GM21367 (cell line): ENCODE measurements around the gene LAMTOR4.

Source experiments
- ATAC-seq: cut with Tn5 transposase; IDR thresholded peaks from one replicate; pipeline ENCODE4 v1.9.1; 2021; ENCODE audit not compliant: unreplicated experiment

The LAMTOR4 gene

DNA sequence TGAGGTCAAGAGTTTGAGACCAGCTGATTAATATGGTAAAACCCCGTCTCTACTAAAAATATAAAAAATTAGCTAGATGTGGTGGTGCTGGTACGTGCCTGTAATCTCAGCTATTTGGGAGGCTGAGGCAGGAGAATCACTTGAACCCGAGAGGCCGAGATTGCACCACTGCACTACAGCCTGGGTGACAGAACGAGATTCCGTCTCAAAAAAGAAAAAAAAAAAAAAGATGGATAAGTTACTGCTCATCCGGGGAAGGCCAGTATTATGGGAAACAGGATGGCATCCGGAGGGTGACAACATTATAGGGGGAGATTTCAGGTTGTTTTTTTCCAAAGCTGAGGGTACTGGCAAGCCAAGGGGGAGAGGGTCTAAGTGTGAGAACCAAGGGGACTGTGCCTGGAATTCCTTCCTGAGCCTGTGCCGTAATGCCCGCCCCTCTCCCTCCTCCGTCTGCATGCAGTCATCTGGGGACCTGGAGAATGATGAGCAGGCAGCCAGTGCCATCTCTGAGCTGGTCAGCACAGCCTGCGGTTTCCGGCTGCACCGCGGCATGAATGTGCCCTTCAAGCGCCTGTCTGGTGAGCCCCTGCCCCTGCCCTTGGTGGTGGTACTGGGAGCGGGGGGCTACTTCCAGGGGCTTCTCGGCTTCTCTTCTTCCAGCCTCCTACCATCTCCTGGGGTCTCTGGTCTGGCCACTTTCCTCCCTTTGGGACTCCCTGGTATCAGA, 4.4 kb downstream of the LAMTOR4 start:
- ATAC-seq: no peak

DNA sequence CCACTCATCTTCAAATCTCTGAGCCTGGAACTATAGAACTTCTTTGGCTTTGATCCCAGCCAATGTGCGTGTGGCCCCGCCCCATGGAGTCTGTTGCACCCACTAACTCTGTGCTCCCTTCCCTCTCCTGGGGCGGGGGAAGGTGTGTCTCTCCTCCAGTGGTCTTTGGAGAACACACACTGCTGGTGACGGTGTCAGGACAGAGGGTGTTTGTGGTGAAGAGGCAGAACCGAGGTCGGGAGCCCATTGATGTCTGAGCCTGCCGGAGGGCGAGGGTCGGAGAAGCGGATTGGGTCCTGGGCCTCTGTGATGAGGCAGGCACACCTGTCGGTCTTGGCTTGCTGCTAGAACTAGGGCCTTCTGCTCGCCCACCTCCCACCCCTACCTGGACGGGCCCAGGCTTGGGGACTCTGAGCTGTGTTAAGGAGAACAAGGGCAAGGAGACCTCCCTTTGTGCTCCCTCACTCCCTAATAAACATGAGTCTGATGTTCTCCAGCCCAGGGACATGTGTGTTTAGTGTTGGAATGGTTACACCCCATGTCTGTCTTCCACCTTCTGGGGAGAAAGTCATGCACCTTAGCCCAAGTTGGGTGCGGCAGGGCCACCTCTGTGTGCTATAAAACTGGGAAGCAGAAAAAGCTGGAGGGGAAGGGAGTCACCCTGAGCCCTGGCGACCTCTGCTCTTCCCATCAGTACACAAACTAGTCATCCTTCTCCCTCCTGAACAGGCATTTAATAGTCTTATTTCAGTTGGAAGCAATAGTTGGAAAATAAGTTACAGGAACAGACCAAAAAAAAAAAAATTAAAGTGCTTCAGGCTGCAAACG, 5.2 kb downstream of the LAMTOR4 start:
- ATAC-seq: no peak

DNA sequence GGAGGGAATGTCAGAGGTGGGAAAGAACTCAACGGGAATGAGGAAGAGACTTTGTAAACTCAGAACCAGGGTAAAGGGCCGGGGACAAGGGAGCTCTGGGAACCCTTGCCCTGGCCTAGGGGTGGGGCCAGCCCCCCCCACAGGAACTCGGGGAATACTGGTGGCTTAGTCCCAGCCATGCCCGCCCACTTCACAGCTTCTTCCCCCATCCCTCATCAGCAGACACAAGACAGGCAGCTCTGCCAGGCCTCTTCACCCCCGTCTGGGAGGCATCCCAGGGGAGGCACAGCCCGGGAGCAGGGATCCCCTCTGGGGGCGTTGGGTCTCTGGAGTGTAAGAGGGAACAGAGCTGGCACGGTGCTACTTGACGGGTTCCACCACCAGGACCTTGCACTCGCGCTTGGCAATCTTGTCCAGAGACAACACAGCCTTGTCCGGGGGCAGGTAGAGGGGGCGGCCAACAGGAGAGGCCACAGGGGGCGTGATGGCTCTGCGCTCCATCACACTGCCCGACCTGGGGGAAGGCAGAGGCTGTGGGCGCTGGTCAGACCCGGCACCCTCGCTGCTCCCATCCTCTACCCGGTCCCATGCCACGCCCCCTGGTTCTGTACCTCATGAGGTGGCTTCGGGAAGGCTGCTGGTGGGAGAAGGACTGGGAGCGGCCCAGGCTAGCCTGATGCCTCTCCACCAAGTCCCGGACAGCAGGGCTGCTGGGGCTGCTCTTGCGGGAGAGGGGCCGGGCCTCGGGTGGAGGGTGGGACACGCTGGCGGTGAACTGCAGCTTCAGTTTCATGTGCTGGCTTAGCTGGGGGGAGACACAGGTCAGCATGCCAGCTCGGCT, 6.2 kb downstream of the LAMTOR4 start:
- ATAC-seq: no peak

DNA sequence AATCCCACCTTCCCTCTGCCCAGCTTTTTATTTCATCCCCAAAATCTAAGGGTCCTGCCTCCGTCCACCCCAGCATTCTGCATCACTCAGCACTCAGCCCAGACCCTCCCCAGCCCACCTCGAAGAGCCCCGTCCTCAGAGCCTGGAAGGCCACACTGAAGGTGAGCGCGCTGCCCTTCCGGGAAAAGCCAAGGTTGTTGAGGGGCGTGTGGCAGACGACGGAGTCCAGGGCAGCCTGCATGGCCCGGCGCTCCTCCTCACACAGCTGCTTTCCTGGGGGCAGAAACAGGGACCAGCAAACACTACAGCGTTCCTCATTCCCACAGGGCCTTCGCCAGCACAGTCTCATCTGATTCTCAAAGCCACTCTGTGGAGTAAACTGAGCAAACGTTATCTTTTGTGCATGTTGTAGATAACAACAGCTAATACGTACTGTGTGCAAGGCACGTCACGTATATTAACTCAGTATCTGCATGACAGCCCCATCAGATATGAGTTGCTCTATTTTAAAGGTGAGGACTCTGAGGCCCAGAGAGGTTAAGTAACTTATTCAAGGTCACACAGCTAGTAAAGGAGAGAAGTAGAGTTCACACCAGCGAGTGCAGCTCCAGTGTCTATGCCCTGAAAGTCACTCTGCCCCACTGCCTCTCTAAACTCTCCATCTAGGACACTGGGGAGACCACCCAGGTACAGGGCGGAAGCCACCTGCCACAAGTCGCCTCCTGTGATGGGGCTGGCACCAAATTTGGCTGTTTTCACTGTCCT, 7.0 kb downstream of the LAMTOR4 start:
- no peak for ATAC-seq

DNA sequence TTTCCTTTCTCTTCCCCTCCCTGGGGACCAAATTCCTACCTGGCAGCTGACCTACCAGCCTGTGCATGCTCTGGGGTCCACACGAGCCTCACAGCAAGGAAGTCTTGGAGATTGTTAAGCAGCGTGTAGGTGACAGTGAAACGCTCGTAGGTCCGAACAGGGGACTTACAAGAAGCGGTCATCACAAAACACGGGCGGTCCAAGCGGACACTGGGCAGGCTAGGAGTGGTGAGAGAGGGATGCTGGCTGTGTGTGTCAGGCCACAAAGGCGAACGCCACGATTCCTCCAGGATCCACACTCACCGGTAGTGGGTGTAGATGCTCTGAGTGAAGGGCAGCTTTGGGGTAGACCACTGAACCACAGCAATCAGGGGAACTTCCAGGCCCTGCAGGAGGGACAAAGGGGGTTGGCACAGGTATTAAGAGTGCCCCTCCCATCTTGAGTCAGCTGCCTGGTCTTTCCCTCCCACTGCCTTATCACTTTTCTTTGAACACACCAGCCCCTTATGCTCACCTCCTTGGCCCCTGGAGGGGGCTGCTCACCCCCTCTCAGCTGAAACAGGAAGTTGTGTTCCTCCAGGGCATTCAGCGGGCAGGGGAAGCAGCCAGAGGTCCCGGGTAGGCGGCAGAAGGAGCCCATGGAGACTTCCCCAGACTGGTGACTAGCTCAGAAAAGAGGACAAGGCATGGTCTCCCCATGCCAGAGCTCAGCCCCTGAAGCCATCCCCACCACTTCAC, 7.8 kb downstream of the LAMTOR4 start:
- ATAC-seq: no peak

DNA sequence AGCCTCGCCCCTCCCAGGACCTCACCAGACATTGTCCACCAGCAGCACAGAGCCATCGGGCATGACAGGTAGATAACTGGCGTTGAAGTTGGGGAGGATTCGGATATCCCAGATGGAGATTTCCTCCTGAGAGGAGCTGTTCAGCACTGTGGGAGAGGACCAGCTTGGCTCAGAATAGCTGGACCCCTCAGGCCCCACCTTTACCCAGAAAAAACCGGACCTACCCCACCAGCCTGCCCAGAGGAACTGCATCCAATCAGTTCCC, 8.3 kb downstream of the LAMTOR4 start:
- no peak for ATAC-seq

DNA sequence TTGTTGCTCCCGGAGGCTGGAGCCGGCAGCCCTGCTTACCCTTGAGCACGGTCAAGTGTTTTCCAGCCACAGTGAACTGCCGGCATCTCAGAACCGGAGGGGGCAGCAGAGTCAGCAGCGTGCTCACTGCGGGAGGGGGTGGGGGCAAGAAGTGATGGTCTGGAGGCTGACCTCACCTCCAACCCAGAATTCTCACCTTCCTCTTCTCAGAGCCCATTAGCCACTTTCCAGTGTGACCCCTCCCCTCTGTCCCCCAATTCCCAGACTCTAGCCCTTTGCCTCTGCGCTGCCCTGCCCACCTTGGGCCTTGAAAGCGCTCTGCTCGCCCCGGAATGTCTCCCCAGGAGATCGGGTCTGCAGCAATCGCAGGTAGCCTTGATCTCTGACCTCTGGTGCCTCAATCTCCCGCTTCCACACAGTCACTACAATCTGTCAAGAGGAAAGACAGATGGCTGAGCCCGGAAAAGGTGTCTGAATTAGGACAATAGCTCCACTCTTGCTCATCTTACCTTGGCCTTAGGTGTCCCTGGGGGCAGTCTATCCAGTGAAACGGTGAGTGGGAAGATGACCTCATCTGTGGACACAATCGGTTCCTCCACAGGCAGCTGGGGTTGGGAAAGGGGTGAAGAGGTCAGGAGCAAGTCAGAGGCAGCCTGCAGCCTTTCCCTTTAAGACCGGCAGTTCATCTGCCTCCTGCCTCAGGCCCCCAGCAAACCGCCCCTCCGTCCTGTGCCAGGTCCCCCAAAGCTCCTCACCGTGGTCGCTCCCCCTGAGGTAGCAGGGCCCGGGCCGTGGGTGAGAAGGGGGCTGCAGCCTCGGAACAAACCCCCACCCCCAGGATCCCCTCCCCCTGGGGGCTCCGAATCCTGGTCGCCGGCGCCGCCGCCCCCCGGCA, 8.9 kb downstream of the LAMTOR4 start:
- ATAC-seq: no peak

DNA sequence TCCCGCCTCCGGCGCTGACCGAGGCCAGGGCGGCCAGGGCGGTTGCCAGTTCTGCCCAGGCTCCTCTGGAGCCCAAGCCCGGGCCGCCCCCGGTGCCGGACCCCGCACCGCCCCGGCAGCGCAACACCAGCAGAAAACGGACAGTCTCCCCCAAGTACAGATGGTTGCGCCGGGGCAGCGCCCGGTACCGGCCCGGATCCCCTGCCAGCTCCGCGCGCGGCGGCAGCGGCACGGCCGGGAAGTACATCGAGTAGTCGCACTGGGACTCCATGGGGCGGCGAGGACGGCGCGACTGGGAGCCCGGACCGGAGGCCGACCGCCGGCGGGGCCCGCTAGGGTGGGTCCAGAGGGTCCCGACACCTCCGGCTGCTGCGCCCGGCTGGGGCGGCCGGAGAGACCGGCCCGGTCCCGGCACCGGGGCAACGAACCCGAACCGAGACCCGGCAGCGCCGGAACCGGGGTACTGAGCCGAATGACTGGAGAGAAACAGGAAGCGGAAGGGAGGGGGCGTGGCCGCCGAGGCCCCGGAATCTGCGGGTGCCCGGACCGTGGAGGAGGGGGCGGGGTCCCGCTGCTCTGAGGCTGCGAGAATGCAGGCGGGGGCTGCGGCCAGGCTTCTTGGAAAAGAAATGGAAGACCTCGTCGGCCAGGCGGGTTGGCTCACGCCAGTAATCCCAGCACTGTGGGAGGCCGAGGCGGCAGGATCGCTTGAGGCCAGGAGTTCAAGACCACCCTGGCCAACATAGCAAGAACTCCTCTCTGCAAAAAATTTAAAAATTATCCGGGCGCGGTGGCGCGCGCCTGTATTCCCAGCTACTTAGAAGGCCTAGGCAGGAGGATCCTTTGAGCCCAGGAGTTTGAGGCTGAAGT, 9.7 kb downstream of the LAMTOR4 start, which contains the start of gene TRAPPC14:
TSS of gene TRAPPC14 (minus strand) at position 495 of the 870 bp plus-strand sequence. CDS start at position 271, 224 bp downstream.
- ATAC-seq: peak; percentile 63

DNA sequence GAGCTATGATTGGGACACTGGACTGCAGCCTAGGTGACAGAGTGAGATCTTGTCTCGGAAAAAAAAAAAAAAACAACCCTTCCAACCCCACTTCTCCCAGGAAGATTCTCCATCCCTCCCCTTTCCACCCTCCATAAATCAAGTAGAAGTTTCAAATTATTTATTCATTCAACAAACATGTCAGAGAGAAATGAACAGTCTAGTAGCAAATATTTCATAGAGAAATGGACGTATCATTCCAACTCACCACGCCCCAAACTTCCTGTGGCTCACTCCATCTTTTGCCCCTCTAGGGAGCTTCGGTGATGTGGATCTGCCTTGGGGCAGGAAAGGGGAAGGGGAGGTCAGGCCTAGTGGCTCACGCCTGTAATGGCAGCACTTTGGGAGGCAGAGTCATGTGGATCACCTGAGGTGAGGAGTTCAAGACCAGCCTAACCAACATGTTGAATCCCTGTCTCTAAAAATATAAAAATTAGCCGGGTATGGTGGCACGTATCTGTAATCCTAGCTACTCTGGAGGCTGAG, 10.4 kb downstream of the LAMTOR4 start:
- no peak for ATAC-seq

DNA sequence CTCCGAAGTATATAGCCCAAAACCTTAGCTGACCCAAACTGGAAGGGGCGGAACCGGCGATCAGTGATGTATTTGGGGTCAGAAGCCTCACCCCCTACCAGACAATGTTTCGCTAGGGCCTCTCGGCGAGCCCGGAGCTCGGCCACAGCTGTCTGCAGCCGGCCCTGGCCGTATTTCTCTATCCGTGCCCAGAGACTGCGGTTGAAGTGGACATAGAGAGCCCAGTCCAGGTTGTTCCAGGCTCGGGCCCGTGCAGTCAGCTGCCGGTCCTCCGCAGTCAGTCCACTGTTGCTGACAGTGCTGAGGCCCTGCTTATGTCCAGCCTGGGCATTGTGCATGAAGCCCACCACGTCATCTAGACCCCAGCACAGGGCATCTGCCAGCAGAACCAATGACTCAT, 11.3 kb downstream of the LAMTOR4 start:
- no peak for ATAC-seq

DNA sequence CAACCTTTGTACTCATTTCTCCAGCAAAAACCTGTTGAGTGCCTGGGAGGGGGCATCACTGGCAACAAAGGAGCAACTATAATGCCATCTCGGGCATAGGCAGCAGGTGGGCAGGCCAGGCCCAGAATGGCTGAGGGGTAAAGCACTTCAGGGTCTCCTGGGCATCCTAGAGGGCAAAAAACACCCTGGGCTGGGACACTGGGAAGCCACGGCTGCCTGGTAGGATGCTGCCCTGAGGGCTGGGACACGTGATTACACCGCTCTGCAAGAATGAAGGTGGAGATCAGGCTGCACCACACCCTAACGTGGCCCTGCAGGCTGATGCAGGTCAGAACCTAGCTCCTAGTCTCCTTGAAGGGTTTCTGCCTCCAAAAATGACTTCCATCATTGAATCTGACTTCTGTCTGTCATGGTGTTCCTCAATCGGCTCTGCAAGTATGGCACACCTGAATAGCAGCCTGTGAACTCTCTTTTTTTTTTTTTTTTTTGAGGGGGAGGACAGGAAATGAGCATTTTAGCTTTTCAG, 14.4 kb downstream of the LAMTOR4 start:
- no peak for ATAC-seq

DNA sequence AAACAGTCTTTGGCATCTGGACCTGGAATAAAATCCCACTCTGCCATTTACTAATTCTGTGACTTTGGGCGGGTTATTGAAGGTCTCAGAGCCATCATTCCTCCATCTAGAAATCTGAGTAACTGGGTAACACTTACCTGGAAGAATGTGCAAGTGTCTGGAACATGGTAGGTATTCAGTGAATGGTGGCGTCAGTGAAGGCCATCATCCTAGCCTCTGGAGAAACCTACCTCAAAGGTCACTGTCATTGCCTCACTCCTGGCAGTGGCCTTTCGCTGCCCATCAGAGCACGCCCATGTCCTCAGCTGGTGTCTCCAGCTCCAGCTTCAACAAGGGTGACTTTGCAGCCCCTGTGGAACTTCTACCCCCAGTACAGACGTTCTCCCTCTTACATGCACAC, 15.2 kb downstream of the LAMTOR4 start:
- no peak for ATAC-seq

DNA sequence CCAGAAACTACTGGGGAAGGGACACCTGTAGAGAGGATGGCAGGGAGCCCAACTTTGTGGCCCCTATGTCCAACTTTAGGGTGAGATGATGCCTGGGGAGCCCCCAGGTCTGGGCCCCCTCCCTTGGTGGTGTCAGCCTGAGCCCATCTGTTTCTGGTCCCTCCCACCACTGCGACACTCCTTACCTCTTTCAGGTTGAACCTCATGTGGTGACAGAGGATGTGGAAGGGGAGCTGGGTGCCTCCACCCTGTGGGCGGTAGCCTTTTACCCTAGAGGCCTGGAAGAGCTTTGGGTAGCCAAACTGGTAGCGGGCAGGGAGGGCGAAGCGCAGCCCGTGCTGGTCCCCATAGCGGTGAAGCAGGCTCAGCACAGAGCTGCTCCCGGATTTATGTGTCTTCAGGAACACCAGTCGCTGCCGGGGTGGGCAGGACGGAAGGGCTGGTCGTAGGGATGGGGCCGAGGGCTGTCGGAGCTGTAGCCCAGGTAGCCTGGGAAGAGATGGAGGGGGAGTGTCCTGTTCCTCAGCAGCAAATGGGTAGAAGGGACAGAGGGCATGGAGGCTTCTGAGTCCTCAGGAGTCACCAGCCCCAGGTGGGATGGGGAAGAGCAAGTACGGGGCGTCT, 17.7 kb downstream of the LAMTOR4 start:
- ATAC-seq: no peak

DNA sequence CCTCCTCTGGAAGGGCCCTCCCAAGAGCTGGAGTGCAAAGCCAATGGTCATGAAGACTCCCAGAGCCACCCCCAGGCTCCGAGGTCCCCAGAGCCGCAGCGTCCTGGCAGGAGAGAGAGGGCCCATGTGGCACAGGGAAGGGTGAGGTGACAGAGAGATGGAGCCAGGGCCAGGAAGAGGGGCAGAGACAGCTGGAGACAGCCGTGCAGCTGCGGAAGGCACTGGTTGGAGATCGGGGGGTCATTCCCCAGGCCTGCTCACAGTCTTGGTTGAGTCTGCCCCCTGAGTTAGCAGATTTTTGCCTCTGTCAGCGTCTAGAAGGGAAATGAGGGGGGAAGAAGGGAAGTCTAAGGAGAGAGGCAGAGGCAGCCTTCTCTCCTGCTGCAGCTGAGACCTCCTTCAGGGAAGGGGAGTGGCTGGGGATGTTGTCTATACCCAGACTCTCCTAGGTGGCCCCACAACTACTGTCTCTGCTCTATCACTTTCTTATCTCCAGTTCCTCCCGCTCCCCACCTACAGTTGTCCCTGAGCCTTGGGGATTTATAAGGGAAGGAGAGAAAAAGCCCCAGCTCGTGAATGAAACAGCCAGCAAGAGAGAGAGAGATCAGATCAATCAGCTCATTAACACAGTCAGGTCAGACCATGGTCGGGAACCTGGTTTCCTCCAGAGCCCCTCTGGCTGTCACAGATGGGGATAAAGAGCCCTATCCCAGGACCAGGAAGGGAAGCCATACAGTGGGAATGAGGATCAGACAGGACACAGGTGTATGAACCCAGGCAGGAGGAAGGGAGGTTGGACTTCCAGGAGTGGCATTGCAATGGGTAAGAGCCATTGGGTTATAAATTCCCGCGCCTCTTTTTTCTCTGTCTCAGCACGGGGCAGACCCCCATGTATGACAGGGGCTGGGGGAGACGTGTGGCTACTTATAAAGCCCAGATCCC, 18.5 kb downstream of the LAMTOR4 start:
- no peak for ATAC-seq

DNA sequence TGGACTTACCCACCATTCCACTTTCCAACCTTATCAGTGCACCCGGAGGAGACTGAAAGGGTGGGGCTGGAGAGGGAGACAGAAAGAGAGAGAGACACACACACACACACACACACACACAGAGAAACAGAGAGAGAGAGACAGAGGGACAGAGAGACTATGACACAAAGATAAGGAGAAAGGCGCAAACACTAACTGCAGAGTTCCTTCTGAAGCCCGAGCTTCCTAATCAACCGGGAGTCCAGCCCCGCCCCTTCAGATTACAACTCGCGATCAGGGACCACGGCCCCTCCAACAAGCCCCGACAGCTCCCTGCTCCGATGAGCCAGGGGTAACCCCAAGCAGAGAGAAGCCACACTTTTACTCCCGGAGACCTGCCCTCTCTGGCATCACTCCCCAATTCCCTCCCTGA, 19.2 kb downstream of the LAMTOR4 start:
- ATAC-seq: no peak

DNA sequence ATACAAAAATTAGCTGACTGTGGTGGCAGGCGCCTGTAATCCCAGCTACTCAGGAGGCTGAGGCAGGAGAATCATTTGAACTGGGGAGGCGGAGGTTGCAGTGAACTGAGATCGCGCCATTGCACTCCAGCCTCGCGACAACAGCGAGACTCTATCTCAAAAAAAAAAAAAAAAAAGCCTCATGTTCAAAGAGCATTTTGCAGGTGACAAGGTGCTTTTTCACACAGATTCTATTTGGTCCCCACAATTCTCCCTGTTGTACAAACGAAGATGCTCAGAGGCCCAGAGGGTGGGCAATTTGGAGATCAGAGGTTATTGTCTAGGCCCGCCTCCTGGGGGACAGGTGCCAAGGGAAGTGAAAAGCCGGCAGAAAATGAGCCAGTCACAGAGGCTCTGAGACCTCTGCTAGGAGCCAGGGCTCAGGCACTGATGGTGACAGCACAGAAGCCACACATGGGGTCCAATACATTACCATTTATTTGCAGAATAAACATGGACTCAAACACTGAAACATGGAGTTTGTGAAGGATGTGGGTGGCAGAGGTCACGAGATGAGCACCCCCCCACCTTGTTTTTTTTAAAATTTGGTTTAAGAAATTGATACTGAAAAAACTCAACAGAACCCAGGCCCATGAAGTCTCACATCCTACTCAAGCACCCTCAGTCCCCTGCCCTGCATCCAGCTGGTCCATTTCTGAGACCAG, 20.6 kb downstream of the LAMTOR4 start:
- ATAC-seq: no peak
